HepG2 (cell line): Measurements from ENCODE around the gene GPR17. TPM values are rescaled to one million over a fixed set of nuclear protein-coding genes. Genes with fewer than 3 reads are reported as not detected.

Source experiments
- ATAC-seq: fragments of 200-7000 bp; cut with Tn5 transposase; 3 replicates; pipeline ENCODE4 v1.9.1; 2020; ENCODE audit warnings: mild to moderate bottlenecking, moderate library complexity
- BruUV-seq: library from RNA; stranded (reverse); fragments of 400-500 nt; replicated peaks from 2 replicates; lab custom pipeline; 2021; lab: Mats Ljungman, UMichigan
- CTCF ChIA-PET: fragments of 300-600 bp; formaldehyde crosslinking; extraction: SDS; loops from one replicate; lab custom pipeline; 2021; ENCODE audit warnings: low total read pairs, inconsistent platforms, low intra/inter-chr PET ratio; lab: Yijun Ruan, JAX
- POLR2A ChIA-PET: fragments of 350-600 bp; sonication (Branson Sonifier 250); formaldehyde crosslinking; loops from one replicate; lab custom pipeline; 2020; ENCODE audit warnings: antibody characterized with exemption, inconsistent platforms; lab: Yijun Ruan, JAX
- DNase-seq: peaks from one replicate; pipeline ENCODE4 v3.0.0-alpha.2; 2015; ENCODE audit warnings: low spot score
- FAIRE-seq: peaks from 3 replicates; lab custom pipeline; 2011; peaks lifted over from hg19 to GRCh38; lab: Jason Lieb, UNC
- H2AFZ ChIP-seq: one replicate; pipeline ENCODE4 v1.6.1; 2011; ENCODE audit warnings: low read length, inconsistent platforms
- H3K27ac ChIP-seq: fragments of 300-600 bp; 3 replicates; pipeline ENCODE4 v1.8.0; 2011; ENCODE audit warnings: mixed run types, mild to moderate bottlenecking, mixed read lengths, low read length, inconsistent platforms; ENCODE audit not compliant: insufficient read depth; ENCODE audit errors: extremely low read length
- H3K27me3 ChIP-seq, 2 experiments: fragments of 200-600 bp in 1 of 2; 2 replicates in 1 of 2; 3 replicates in 1 of 2; pipeline versions ENCODE4 v1.6.0 to v1.8.0; 2011; ENCODE audit warnings: low read length in 2 of 2, mild to moderate bottlenecking in 2 of 2, moderate library complexity in 2 of 2, inconsistent platforms in 1 of 2; ENCODE audit not compliant: insufficient read depth in 2 of 2, control insufficient read depth in 1 of 2
- H3K36me3 ChIP-seq, 2 experiments: fragments of 200-600 bp in 1 of 2; replicated peaks in 1 of 2; 2 replicates in 1 of 2; 3 replicates in 1 of 2; pipeline versions ENCODE4 v1.5.1 to v1.8.0; 2011; ENCODE audit warnings: low read length in 2 of 2, inconsistent platforms in 1 of 2; ENCODE audit not compliant: insufficient read depth in 2 of 2, control insufficient read depth in 1 of 2
- H3K4me1 ChIP-seq: 2 replicates; pipeline ENCODE4 v1.5.1; 2012; ENCODE audit warnings: low read length, inconsistent platforms; ENCODE audit not compliant: insufficient read depth
- H3K4me2 ChIP-seq: 2 replicates; pipeline ENCODE4 v1.6.0; 2011; ENCODE audit warnings: low read depth, low read length, inconsistent platforms
- H3K4me3 ChIP-seq, 3 experiments: fragments of 200-600 bp in 1 of 3; sonication (generic), shearing (Covaris generic) in 1 of 3; replicated peaks in 1 of 3; 2 replicates each; pipeline ENCODE4 v1.5.1; 2011 to 2016; ENCODE audit warnings: low read length in 3 of 3, inconsistent platforms in 2 of 3, low read depth in 2 of 3, mild to moderate bottlenecking in 2 of 3, control low read depth in 1 of 3, mixed read lengths in 1 of 3; ENCODE audit not compliant: insufficient read depth in 1 of 3
- H3K79me2 ChIP-seq: one replicate; pipeline ENCODE4 v1.6.1; 2011; ENCODE audit warnings: low read length, inconsistent platforms; ENCODE audit not compliant: insufficient read depth
- H3K9ac ChIP-seq: 2 replicates; pipeline ENCODE4 v1.6.0; 2011; ENCODE audit warnings: mild to moderate bottlenecking, low read depth, low read length, inconsistent platforms; ENCODE audit not compliant: insufficient read depth
- H3K9me3 ChIP-seq: 2 replicates; pipeline ENCODE4 v1.5.1; 2012; ENCODE audit warnings: mild to moderate bottlenecking, low read length
- H4K20me1 ChIP-seq: 2 replicates; pipeline ENCODE4 v1.6.0; 2011; ENCODE audit warnings: inconsistent platforms, mild to moderate bottlenecking, low read length, moderate library complexity; ENCODE audit not compliant: insufficient read depth
- GATA4 ChIP-seq: sonication (generic); IDR thresholded peaks from 2 replicates; pipeline ENCODE4 v1.6.1; 2016; ENCODE audit warnings: antibody characterized with exemption, low read depth, borderline replicate concordance
- THAP9 ChIP-seq: sonication (generic); formaldehyde crosslinking; IDR thresholded peaks from 2 replicates; pipeline ENCODE4; 2020; ENCODE audit warnings: missing genetic modification reagents, mild to moderate bottlenecking, borderline replicate concordance
- U2AF1 ChIP-seq: fragments of 200-400 bp; formaldehyde crosslinking; optimal IDR thresholded peaks from 2 replicates; pipeline ENCODE3; 2017; ENCODE audit warnings: mild to moderate bottlenecking, low read depth, low read length
- ZFP91 ChIP-seq: sonication (generic); formaldehyde crosslinking; IDR thresholded peaks from 2 replicates; pipeline ENCODE4 v1.9.0; 2022; ENCODE audit warnings: missing genetic modification reagents, mild to moderate bottlenecking, borderline replicate concordance
- ZNF256 ChIP-seq: sonication (generic); formaldehyde crosslinking; conservative IDR thresholded peaks from 2 replicates; pipeline ENCODE4 v1.4.0; 2020; ENCODE audit warnings: missing genetic modification reagents
- ZNF616 ChIP-seq: sonication (generic); formaldehyde crosslinking; IDR thresholded peaks from 2 replicates; pipeline ENCODE4 v1.5.0; 2020; ENCODE audit warnings: low read depth, mild to moderate bottlenecking, missing genetic modification reagents
- WGBS: methylation state at CpG from one replicate; pipeline ENCODE4 v1.1.6; 2017; ENCODE audit warnings: low lambda C conversion rate; 5-methylcytosine and 5-hydroxymethylcytosine counted together
- in situ Hi-C: cut with HindIII; loops from 2 replicates; pipeline ENCODE4 v1.10.0; 2017; ENCODE audit warnings: low pct_unique_long_range_greater_than_20kb; ENCODE audit not compliant: extremely low pct_ligation_motif_present
- intact Hi-C: fragments of 100-400 bp; cut with micrococcal nuclease; formaldehyde crosslinking; loops from one replicate; pipeline ENCODE4 v1.10.0; 2022; ENCODE audit not compliant: unreplicated experiment
- polyA plus RNA-seq, 8 experiments: library from polyadenylated mRNA; depleted of rRNA in 3 of 8; stranded (reverse) in 7 of 8; unstranded in 1 of 8; fragments of >200 nt; fragmentation: Illumina TruSeq in 4 of 8; extraction: Trizol in 4 of 8; gene quantifications; 2 replicates each; pipeline versions ENCODE4 v1.2.1 to v1.2.3, GENCODE V29; 2011 to 2016; ENCODE audit warnings: low read depth in 4 of 8, missing spikeins in 1 of 8, mixed read lengths in 1 of 8; ENCODE audit not compliant: insufficient read depth in 1 of 8
- total RNA-seq, 5 experiments: library from RNA; depleted of rRNA; stranded (reverse); fragments of >200 nt; fragmentation: Illumina TruSeq; extraction: Trizol; gene quantifications; 2 replicates each; pipeline ENCODE4 v1.2.3, GENCODE V29; 2016; ENCODE audit warnings: low read depth in 1 of 5

The GPR17 gene
- total and polyA plus RNA-seq, 2 of the 13 experiments (the other 11 are each of a cell fraction or from before 2014, with no cell fraction given): not detected

GRCh38 chr2:127611076-127611925 is 34.7 kb upstream of the GPR17 start:
- H3K27ac ChIP-seq: no peak overlapping the region
- 21% methylated on average over 9 of the region's 11 CpGs for WGBS
- TF ChIP-seq U2AF1 (no peak), THAP9 (CRISPR knock-in tag) (no peak), ZFP91 (no peak), ZNF256 (no peak), ZNF616 (CRISPR knock-in tag) (no peak), GATA4 (no peak)
- H3K79me2 ChIP-seq: no peaks in the 10 kb centered on the region
- H3K4me2 ChIP-seq: no peak overlapping the region
- FAIRE-seq (no peak), ATAC-seq (no peak), DNase-seq (no peak)
- ChIA-PET POLR2A (no interaction called here), CTCF (no interaction called here)
- no TSS peak for BruUV-seq
- no peaks in the 10 kb centered on the region for H3K4me1 ChIP-seq
- H3K36me3 ChIP-seq: no peaks in the 10 kb centered on the region
- intact Hi-C loops (no loop called here), in situ Hi-C loops (no loop called here)
- H3K27me3 ChIP-seq: peaks cover 14 to 98% of the 10 kb centered on the region in 2 experiments
- H4K20me1 ChIP-seq: no peaks in the 10 kb centered on the region
- no peaks in the 10 kb centered on the region for H3K9me3 ChIP-seq
- H3K9ac ChIP-seq: no peak overlapping the region
- H3K4me3 ChIP-seq: no peak overlapping the region
- H2AFZ ChIP-seq: no peak overlapping the region
